ENCODE data around the gene ARHGAP18. TPM values are rescaled to one million over a fixed set of nuclear protein-coding genes. Genes with fewer than 3 reads are reported as not detected.

ARHGAP18 gene
- total and polyA plus RNA-seq, 2 of the 13 experiments (the other 11 are each of a cell fraction or from before 2014, with no cell fraction given): 58.2 to 115 TPM

DNA sequence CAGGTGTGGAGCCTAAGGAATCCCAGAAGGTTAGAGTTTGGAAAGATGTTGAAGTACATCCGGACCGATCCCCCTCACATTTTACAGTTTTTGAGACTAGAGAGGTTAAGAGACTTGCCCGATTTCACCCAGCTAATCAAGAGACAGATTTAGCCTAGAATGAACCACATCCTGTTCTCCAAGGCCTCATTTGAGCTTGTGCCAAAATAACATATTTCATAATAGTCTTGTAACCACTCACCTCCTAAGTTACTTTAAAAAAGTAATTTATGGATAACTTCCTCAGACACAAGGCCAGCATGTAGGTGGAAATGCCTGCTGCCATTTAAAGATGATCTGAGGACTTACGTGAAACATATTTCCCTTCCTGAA lies 39.8 kb upstream of the ARHGAP18 start (continued):
- TF ChIP-seq, protein P1, sequence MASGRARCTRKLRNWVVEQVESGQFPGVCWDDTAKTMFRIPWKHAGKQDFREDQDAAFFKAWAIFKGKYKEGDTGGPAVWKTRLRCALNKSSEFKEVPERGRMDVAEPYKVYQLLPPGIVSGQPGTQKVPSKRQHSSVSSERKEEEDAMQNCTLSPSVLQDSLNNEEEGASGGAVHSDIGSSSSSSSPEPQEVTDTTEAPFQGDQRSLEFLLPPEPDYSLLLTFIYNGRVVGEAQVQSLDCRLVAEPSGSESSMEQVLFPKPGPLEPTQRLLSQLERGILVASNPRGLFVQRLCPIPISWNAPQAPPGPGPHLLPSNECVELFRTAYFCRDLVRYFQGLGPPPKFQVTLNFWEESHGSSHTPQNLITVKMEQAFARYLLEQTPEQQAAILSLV (CRISPR knock-in tag; IDR thresholded peaks at IDR 0.05; ENCODE audit: borderline replicate concordance): no peak
- TF ChIP-seq FOXC1 (CRISPR knock-in tag; IDR thresholded peaks at IDR 0.05; ENCODE audit: borderline replicate concordance) (no peak), JARID2 (CRISPR knock-in tag; IDR thresholded peaks at IDR 0.05; ENCODE audit: insufficient replicate concordance) (no peak), ZNF510 (CRISPR knock-in tag; IDR thresholded peaks at IDR 0.05; ENCODE audit: low read depth) (no peak), ZNF670 (CRISPR knock-in tag; IDR thresholded peaks at IDR 0.05; ENCODE audit: borderline replicate concordance) (no peak)
- TF ChIP-seq, protein P2, sequence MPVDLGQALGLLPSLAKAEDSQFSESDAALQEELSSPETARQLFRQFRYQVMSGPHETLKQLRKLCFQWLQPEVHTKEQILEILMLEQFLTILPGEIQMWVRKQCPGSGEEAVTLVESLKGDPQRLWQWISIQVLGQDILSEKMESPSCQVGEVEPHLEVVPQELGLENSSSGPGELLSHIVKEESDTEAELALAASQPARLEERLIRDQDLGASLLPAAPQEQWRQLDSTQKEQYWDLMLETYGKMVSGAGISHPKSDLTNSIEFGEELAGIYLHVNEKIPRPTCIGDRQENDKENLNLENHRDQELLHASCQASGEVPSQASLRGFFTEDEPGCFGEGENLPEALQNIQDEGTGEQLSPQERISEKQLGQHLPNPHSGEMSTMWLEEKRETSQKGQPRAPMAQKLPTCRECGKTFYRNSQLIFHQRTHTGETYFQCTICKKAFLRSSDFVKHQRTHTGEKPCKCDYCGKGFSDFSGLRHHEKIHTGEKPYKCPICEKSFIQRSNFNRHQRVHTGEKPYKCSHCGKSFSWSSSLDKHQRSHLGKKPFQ (CRISPR knock-in tag; IDR thresholded peaks at IDR 0.05; ENCODE audit: insufficient replicate concordance): no peak

DNA sequence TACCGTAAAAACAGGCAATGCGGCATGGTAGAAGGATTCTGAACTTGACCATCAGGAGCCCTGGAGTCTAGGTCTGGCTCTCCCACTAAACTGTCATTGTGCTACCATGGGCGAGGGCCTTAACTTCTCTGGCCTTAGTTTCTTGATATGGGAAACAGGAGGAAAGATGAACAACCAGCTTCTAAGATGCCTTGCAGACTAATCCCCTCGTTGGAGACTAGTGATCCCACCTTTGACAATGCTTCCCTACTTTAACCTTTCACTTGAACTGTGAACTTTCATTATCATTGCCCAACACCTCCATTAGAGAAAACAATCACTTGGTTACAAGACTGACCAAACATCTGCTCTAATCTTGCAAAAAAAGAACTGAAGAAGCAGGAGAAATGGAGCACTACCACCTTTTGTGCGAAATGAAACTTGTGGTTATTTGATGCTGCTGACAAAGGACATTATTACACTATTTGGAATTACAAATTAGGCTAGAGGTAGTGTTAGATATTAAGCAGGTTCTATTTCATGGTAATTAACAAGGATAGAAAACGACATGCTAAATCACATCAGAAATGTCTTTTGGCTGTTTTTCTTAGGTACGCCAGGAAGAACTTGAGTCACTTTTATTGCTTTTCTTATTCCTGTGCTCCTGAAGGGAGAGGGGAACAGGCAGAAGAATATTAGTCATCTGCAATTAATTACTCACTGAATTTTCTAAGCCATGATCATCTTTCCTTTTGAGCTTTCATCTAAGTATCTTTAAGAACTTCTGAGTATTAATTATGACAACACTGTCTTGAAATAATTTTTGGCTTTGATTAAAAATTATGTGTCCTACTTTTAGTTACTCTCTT lies 39.1 kb upstream of the ARHGAP18 start:
- no TSS peak for BruUV-seq (replicated peaks)
- FAIRE-seq: no peak
- Histone ChIP-seq H3K27ac (ENCODE audit: extremely low read length, insufficient read depth, low read length) (no peak overlapping the region), H4K20me1 (ENCODE audit: insufficient read depth, low read length) (no peaks in the 10 kb centered on the region), H2AFZ (ENCODE audit: low read length) (peak overlapping the region; percentile 18), H3K27me3 (ENCODE audit: control insufficient read depth in 1 of 2, insufficient read depth in 2 of 2, low read length in 2 of 2) (no peaks in the 10 kb centered on the region), H3K36me3 (replicated peaks in 1 of 2; ENCODE audit: control insufficient read depth in 1 of 2, insufficient read depth in 2 of 2, low read length in 2 of 2) (no peaks in the 10 kb centered on the region), H3K79me2 (ENCODE audit: insufficient read depth, low read length) (no peaks in the 10 kb centered on the region), H3K4me2 (ENCODE audit: low read depth, low read length) (peak overlapping the region; percentile 60), H3K4me3 (replicated peaks in 1 of 3; ENCODE audit: insufficient read depth in 1 of 3, low read depth in 2 of 3, low read length in 3 of 3) (peak overlapping the region in 2 of 3 experiments; percentile 35; a peak in 2 of 6 replicates), H3K4me1 (ENCODE audit: insufficient read depth, low read length) (peaks cover 38% of the 10 kb centered on the region), H3K9ac (ENCODE audit: insufficient read depth, low read depth, low read length) (no peak overlapping the region), H3K9me3 (ENCODE audit: low read length) (no peaks in the 10 kb centered on the region)
- ChIA-PET POLR2A (interaction anchor here (1.1 kb wide), 1 partner anchor 39 kb away, joined by 3 read pairs; the partner anchor contains the start of gene ARHGAP18), CTCF (ENCODE audit: low intra/inter-chr PET ratio, low total read pairs) (no interaction called here)
- 46% methylated on average over 7 of the region's 7 CpGs for WGBS (ENCODE audit: low lambda C conversion rate)
- in situ Hi-C loops (cut with HindIII; ENCODE audit: extremely low pct_ligation_motif_present, low pct_unique_long_range_greater_than_20kb) (no loop called here), intact Hi-C loops (cut with micrococcal nuclease; ENCODE audit: unreplicated experiment) (no loop called here)
- no peak for DNase-seq (ENCODE audit: low spot score)
- ATAC-seq: peak; percentile 51
- TF ChIP-seq, protein P3, sequence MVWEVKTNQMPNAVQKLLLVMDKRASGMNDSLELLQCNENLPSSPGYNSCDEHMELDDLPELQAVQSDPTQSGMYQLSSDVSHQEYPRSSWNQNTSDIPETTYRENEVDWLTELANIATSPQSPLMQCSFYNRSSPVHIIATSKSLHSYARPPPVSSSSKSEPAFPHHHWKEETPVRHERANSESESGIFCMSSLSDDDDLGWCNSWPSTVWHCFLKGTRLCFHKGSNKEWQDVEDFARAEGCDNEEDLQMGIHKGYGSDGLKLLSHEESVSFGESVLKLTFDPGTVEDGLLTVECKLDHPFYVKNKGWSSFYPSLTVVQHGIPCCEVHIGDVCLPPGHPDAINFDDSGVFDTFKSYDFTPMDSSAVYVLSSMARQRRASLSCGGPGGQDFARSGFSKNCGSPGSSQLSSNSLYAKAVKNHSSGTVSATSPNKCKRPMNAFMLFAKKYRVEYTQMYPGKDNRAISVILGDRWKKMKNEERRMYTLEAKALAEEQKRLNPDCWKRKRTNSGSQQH (CRISPR knock-in tag; IDR thresholded peaks at IDR 0.05; ENCODE audit: low read depth): no peak
- TF ChIP-seq ZNF460 (CRISPR knock-in tag; IDR thresholded peaks at IDR 0.05; ENCODE audit: borderline replicate concordance) (no peak), ZNF432 (CRISPR knock-in tag; IDR thresholded peaks at IDR 0.05; ENCODE audit: borderline replicate concordance) (no peak), JUN (CRISPR knock-in tag; IDR thresholded peaks at IDR 0.05) (no peak), RBM39 (IDR thresholded peaks at IDR 0.05; ENCODE audit: low read depth, low read length, poor library complexity, severe bottlenecking) (no peak), NR2C2 (CRISPR knock-in tag; IDR thresholded peaks at IDR 0.05; ENCODE audit: borderline replicate concordance) (peak; percentile 70; the same call in 1 of the 2 replicates), REXO4 (CRISPR knock-in tag; IDR thresholded peaks at IDR 0.05; ENCODE audit: borderline replicate concordance) (no peak), THYN1 (CRISPR knock-in tag; IDR thresholded peaks at IDR 0.05; ENCODE audit: borderline replicate concordance, low read depth) (no peak)
- TF ChIP-seq, protein P4, sequence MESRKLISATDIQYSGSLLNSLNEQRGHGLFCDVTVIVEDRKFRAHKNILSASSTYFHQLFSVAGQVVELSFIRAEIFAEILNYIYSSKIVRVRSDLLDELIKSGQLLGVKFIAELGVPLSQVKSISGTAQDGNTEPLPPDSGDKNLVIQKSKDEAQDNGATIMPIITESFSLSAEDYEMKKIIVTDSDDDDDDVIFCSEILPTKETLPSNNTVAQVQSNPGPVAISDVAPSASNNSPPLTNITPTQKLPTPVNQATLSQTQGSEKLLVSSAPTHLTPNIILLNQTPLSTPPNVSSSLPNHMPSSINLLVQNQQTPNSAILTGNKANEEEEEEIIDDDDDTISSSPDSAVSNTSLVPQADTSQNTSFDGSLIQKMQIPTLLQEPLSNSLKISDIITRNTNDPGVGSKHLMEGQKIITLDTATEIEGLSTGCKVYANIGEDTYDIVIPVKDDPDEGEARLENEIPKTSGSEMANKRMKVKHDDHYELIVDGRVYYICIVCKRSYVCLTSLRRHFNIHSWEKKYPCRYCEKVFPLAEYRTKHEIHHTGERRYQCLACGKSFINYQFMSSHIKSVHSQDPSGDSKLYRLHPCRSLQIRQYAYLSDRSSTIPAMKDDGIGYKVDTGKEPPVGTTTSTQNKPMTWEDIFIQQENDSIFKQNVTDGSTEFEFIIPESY (CRISPR knock-in tag; IDR thresholded peaks at IDR 0.05): no peak
